Measurements from ENCODE around the gene TIAM1. TPM values are rescaled to one million over a fixed set of nuclear protein-coding genes. Genes with fewer than 3 reads are reported as not detected.

TIAM1 gene
- total and polyA plus RNA-seq, 2 of the 8 experiments (the other 6 are each of a cell fraction or from before 2014, with no cell fraction given) = 10.1 to 30.7 TPM

DNA sequence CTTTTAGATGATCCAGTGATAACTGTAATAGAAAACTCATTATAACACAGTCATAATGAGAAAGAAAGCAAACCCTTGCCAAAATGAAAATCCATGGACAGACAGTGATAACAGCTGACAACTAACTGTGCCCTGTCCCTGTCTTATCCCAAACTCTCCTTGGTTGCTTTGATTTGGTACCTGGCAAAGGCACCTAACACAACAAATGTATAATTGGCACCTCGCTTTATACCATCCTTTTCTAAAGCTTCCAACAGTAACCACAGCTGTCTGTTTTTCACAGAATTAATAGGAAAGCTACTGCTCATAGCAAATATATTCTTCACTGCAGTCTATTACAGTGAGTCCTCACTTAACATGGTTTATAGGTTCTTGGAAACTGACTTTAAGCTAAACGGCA is 187.4 kb downstream of the TIAM1 start (continued):
- TF ChIP-seq, protein P1, sequence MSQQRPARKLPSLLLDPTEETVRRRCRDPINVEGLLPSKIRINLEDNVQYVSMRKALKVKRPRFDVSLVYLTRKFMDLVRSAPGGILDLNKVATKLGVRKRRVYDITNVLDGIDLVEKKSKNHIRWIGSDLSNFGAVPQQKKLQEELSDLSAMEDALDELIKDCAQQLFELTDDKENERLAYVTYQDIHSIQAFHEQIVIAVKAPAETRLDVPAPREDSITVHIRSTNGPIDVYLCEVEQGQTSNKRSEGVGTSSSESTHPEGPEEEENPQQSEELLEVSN (IDR thresholded peaks at IDR 0.05) = no peak
- TF ChIP-seq KDM4A (IDR thresholded peaks at IDR 0.05; ENCODE audit: low read depth, low read length, severe bottlenecking) (no peak), TCF12 (IDR thresholded peaks at IDR 0.05; ENCODE audit: low read depth, low read length) (no peak), RNF2 (IDR thresholded peaks at IDR 0.05; ENCODE audit: borderline replicate concordance, low read depth, low read length, missing control alignments, poor library complexity, severe bottlenecking) (no peak), NRF1 (IDR thresholded peaks at IDR 0.05; ENCODE audit: low read depth, low read length) (no peak), SIRT6 (IDR thresholded peaks at IDR 0.05; ENCODE audit: low read length) (no peak), RFX5 (IDR thresholded peaks at IDR 0.05; ENCODE audit: borderline replicate concordance, low read depth, low read length) (no peak)
